Ovary (tissue), 9 donors: Measurements from ENCODE around the gene SFI1. TPM values are rescaled to one million over a fixed set of nuclear protein-coding genes. Genes with fewer than 3 reads are reported as not detected.

Source experiments
- DNase-seq, 5 donors: peaks; one replicate each; pipeline ENCODE4 v3.0.0-alpha.2; 2019 to 2020
- H3K27ac ChIP-seq, 2 donors: fragments of 200-600 bp; one replicate each; pipeline versions ENCODE4 v1.5.1 to v1.8.0; 2019 to 2022
- H3K27me3 ChIP-seq: fragments of 200-600 bp; one replicate; pipeline ENCODE4 v1.8.0; 2022
- H3K36me3 ChIP-seq: fragments of 200-600 bp; sonication (generic); one replicate; pipeline ENCODE4 v1.5.1; 2019
- H3K4me1 ChIP-seq: one replicate; pipeline ENCODE4 v1.8.1; 2013; ENCODE audit warnings: mild to moderate bottlenecking, moderate library complexity; ENCODE audit not compliant: insufficient read depth
- H3K4me3 ChIP-seq: fragments of 200-600 bp; sonication (generic); one replicate; pipeline ENCODE4 v1.5.1; 2017
- H3K9me3 ChIP-seq, 2 donors: fragments of 200-600 bp in 1 of 2; sonication (generic) in 1 of 2; one replicate each; pipeline versions ENCODE4 v1.5.1 to v1.8.1; 2013 to 2019; ENCODE audit warnings: mild to moderate bottlenecking in 1 of 2, moderate library complexity in 1 of 2
- EP300 ChIP-seq: sonication (generic); formaldehyde crosslinking; IDR thresholded peaks from one replicate; pipeline ENCODE4 v1.6.1; 2017; ENCODE audit warnings: antibody characterized with exemption
- POLR2A ChIP-seq: fragments of 450-650 bp; IDR thresholded peaks from one replicate; pipeline ENCODE4 v1.6.1; 2017; ENCODE audit warnings: antibody characterized with exemption, mild to moderate bottlenecking, moderate library complexity
- WGBS, 3 donors: extraction: QIAGEN DNeasy Blood & Tissue Kit in 1 of 3; methylation state at CpG; one replicate each; pipeline versions ENCODE4 v1.1.5 to v1.1.7; 2013 to 2017; 5-methylcytosine and 5-hydroxymethylcytosine counted together
- intact Hi-C, 4 donors: fragments of 100-400 bp; cut with DNase I; formaldehyde crosslinking; loops; one replicate each; pipeline versions ENCODE4 v1.11.0 to v1.15.1; 2022 to 2023
- polyA plus RNA-seq, 2 donors: library from polyadenylated mRNA; stranded (reverse); fragments of 200-250 nt in 1 of 2; fragments of 350-450 nt in 1 of 2; fragmentation: Illumina TruSeq in 1 of 2; extraction: RNeasy Lipid Tissue Mini Kit (QIAGEN cat#74804) in 1 of 2; gene quantifications; one replicate each; pipeline ENCODE4 v1.2.3, GENCODE V29; 2013 to 2014
- total RNA-seq, 7 donors: library from RNA; depleted of rRNA in 2 of 7; stranded (reverse); fragments of >200 nt in 2 of 7; fragmentation: NEBNext Ultra II Directional in 3 of 7; extraction: Animal tissue kit (Norgen Biotek cat#: 25700) in 3 of 7; gene quantifications; one replicate each; pipeline versions ENCODE4 v1.1.0 to v1.2.4, GENCODE V29; 2016 to 2023
- TF ChIP-seq, protein P1 (sequence below), 3 donors: fragments of 450-650 bp in 2 of 3; fragments of 200-600 bp in 1 of 3; IDR thresholded peaks; one replicate each; pipeline versions ENCODE4 v1.5.1 to v1.8.0; 2016 to 2022; ENCODE audit warnings: antibody characterized with exemption in 3 of 3, mild to moderate bottlenecking in 1 of 3
- donor health status: DM: no; HTN: no; CAD: no; lungs with moderate emphysema.
- donor health status: DM: no; HTN: no; CAD: no.
- donor health status: Bipolar disorder and iron deficiency.
- donor health status: DM: yes; HTN: yes; CAD: no.
- donor health status: DM: no; HTN: no; CAD: no.
- donor health status: DM: yes; HTN: yes; CAD: no.

SFI1 gene
- total and polyA plus RNA-seq, 9 donors = 10.8 to 33.9 (median 25.2) TPM

GRCh38 chr22:31619611-31620300, 123.4 kb downstream of the SFI1 start:
- Histone ChIP-seq H3K4me3 (no peak overlapping the region), H3K27ac (no peak overlapping the region), H3K4me1 (peaks cover 6% of the 10 kb centered on the region), H3K9me3 (no peaks in the 10 kb centered on the region), H3K36me3 (no peaks in the 10 kb centered on the region), H3K27me3 (no peaks in the 10 kb centered on the region)
- TF ChIP-seq EP300 (no peak), POLR2A (no peak)
- DNase-seq = no peak
- intact Hi-C loops = no loop called here
- WGBS, 3 donors = 83 to 91% (median 85%) methylated on average over 14 of the region's 14 CpGs

DNA sequence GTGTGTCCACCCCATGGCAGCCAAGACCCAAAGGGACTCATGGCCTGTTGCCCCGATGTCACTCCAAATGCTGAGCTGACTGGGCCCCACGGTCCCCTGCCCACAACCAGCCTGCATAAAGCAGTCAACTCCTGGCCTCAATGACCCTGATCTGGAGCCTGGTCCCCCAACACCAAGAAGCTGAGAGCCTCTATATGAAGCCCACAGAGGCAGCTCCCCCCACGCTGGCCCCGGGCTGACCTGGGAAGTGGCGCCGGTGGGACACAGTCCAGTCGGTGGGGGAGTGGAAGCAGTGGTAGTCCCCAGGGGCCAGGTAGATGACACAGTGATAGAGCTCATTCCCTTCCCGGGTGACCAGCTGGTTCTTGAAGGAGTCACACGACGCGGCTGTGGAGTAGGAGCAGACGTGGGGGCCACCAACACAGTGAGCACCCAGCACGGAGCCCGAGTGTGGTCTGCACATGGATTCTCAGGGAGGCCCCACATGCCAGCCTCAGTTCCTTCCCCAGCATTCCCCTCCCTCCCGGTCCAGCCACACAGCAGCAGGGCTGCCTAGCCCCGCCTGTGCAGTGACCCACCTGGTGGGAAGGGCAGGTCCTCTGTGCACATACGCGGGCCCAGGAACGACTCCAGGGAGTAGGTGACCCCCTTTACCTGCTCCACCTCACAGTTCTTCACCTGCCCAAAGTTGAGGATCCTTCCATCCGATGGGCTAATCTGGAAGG, 124.6 kb downstream of the SFI1 start:
- Histone ChIP-seq H3K4me1 (peaks cover 3% of the 10 kb centered on the region), H3K9me3 (no peaks in the 10 kb centered on the region), H3K27me3 (no peaks in the 10 kb centered on the region), H3K27ac (no peak overlapping the region), H3K4me3 (no peak overlapping the region), H3K36me3 (no peaks in the 10 kb centered on the region)
- TF ChIP-seq POLR2A (no peak), EP300 (no peak)
- TF ChIP-seq, protein P1, sequence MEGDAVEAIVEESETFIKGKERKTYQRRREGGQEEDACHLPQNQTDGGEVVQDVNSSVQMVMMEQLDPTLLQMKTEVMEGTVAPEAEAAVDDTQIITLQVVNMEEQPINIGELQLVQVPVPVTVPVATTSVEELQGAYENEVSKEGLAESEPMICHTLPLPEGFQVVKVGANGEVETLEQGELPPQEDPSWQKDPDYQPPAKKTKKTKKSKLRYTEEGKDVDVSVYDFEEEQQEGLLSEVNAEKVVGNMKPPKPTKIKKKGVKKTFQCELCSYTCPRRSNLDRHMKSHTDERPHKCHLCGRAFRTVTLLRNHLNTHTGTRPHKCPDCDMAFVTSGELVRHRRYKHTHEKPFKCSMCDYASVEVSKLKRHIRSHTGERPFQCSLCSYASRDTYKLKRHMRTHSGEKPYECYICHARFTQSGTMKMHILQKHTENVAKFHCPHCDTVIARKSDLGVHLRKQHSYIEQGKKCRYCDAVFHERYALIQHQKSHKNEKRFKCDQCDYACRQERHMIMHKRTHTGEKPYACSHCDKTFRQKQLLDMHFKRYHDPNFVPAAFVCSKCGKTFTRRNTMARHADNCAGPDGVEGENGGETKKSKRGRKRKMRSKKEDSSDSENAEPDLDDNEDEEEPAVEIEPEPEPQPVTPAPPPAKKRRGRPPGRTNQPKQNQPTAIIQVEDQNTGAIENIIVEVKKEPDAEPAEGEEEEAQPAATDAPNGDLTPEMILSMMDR (IDR thresholded peaks at IDR 0.05) = no peak
- intact Hi-C loops = no loop called here
- no peak for DNase-seq
- 78 to 83% (median 81%) methylated on average over 19 to 20 of the region's 20 CpGs for WGBS, 3 donors

DNA sequence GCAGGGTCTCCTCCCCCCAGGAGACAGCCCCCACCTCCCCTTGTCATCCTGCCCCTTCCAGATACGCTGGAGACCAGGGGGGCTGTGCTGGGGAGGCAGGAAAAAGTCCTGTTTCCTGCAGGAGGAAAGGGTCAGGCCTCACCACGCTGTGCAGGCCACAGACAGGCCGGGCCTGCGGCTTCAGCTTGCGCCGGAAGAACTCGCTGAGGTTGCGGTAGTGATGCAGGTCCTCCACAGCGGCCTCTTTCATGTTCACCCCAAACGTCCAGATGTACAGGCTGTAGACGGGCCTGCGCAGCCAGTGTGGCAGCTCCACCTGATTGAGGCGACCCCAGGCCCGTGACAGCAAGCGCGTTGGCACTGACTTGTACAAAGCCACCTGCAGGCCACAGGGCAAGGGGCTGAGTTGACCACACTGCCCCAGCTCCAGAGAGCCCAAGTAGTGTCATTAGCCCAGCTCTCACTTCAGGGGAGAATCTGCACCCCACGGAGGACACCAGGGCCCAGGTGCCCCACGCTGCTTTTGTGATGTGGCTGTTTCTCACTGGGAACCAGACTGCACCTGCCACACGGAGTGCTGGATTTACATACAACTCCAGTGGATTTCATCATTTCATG, 125.3 kb downstream of the SFI1 start:
- H3K9me3 ChIP-seq = no peaks in the 10 kb centered on the region
- peaks cover 8% of the 10 kb centered on the region for H3K4me1 ChIP-seq
- TF ChIP-seq EP300 = no peak
- TF ChIP-seq, protein P1 (IDR thresholded peaks at IDR 0.05) = no peak
- no peak for TF ChIP-seq POLR2A
- H3K4me3 ChIP-seq = no peak overlapping the region
- DNase-seq = no peak
- WGBS, 3 donors = 88 to 95% (median 89%) methylated on average over 18 to 19 of the region's 19 CpGs
- H3K27ac ChIP-seq = no peak overlapping the region
- no peaks in the 10 kb centered on the region for H3K27me3 ChIP-seq
- H3K36me3 ChIP-seq = no peaks in the 10 kb centered on the region
- intact Hi-C loops = no loop called here

DNA sequence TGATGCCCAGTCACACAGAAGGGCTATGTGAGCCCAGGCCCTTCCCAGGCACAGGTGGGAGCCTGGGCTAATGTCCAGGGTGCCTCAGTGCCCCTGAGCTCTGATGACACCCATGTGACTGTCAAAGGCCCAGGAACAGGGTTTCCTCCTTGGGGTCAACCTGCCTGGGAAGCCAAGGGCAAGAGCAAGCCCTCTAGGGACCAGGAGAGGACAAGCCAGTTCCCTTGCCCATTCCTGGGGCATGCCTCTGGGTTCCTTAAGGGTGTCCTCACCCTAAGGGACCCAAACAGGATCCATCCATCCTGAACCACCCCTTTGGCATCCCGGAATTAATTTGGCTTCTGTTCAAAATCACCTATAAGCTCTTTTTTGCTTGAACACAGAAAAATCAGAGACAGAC, 126.6 kb downstream of the SFI1 start:
- no peaks in the 10 kb centered on the region for H3K36me3 ChIP-seq
- H3K9me3 ChIP-seq = no peaks in the 10 kb centered on the region
- H3K4me3 ChIP-seq = no peak overlapping the region
- no peak for DNase-seq
- intact Hi-C loops = no loop called here
- peaks cover 21% of the 10 kb centered on the region for H3K4me1 ChIP-seq
- no peaks in the 10 kb centered on the region for H3K27me3 ChIP-seq
- WGBS, 3 donors = 89 to 93% (median 89%) methylated on average over 1 of the region's 1 CpG
- TF ChIP-seq EP300 (no peak), POLR2A (no peak)
- TF ChIP-seq, protein P1 (IDR thresholded peaks at IDR 0.05) = no peak
- H3K27ac ChIP-seq = no peak overlapping the region
